ENCODE results near the gene BACE2.
"Not testable (repeated sequence)": the region's sequence is repeated elsewhere in the genome, so short reads cannot be mapped to it uniquely, and the experiment has no call there.

BACE2 gene

DNA sequence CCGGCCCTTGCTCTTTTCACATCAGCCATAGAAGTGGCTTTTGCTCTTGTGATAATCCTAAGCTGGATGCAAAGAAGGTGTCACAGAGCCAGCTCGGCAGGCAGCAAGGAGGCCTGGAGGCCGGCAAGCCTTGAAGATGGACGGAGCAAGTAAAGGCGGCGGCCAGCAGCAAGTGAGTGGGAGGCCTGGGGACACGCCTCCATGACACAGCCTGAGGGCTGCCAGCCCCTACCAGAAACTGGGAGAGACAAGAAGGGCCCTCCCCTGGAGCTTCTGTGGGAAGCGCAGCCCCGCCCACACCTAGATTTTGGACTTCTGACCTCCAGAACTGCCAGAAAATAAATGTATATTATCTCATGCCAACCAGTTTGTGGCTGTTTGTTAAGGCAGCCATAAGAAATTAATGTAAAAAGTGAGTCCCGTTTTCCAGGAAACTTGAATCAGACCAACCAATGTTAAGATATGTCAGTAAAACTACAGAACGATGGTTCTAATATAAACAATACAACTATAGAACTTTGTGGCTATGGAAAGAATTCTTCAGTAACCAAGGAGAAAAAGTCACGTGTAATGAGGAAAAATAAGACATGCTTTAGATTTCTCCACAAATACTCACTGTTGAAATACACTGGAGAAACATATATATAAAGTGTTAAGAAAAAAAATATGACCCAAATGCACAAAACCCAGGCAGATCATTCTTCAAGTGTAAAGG, 49.9 kb downstream of the BACE2 start:
- DNase-seq, result no peak

GRCh38 chr21:41219498-41220207, 51.7 kb downstream of the BACE2 start:
- no peak for DNase-seq

GRCh38 chr21:41220208-41220733, 52.3 kb downstream of the BACE2 start:
- no peak for DNase-seq

DNA sequence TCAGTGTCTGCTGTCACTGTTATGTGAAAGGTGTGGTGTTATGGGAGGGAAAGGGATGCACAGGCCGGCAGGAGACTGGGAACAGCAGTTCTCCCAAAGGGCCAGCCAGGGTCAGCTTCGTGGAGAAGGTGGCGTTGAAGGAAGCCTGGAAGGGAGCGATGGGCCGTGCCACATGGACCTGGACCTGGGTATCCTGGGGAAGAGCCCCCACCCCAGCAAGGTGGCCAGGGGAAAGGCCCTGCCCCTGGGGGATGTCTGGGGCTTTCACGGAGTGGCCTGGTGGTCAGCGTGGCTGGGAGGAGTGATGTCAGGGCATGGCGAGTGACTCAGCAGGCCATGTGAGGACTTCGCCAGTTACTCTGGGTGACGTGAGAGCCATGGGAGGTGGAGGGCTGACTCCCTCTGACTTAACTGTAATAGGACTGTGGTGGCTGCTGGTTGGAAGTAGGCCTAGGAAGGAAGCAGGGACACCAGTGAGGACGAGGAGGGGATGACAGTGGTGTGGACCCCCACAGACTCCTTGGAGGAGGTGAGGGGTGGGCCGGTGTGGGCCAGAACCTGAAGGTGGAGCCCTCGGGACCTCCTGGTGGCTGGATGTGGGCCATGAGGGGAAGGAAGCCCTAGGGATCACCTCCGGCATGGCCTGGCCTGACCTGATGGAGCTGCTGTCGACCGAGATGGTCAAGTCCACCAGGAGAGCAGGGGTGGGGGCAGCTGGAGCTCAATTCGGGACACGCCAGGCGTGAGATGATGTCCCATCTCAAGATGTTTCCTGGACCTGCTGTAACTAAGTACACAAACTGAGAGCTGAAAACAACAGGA, 54.5 kb downstream of the BACE2 start:
- no peak for DNase-seq

DNA sequence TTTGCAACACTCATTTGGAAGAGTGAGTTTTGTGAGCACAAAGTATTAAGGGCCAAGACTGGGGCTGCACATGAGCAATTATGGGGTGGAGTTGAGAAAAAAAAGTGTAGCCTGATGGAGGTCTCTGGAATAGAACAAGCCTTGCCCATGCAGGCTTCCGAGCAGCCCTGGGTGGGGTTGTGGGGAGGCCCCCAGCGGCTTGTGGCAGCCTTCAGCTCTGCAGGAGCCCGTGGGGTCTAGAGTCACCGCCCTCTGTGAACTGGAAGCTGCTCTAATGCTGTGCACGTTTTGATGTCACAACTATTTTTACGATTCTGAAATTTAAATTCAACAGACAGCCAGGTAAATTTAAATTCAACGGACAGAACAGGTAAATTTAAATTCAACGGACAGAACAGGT, 58.9 kb downstream of the BACE2 start:
- DNase-seq, result no peak

DNA sequence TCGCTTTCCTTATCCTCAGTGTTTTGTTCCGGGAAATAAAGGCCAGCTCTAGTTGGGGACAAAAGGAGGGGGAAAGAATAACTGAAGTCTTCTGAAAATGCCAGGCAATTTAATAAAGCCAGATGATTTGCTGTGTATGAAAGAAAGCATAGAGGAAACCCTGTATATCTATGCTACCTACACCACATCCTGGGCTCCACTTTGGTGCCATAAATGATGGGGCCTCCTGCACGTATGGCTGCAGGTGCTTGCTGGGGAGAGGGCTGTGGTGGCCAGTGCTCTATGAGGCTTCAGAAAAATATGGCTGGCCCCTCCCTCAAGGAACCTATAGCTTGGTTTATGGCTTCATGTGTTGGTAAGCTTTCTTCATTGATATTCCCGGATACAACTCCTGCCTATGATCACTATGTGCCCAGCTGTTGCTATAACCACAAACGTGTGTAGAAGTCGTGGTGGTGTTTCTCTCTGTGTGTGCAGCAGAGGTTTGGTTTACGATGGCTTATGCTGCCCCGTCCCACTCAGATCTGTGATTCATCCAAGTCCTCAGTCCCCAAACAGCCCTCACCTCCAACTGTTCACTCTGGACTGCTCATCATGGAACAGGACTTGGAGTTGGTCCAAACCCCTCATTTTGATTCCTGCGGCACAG, 59.5 kb downstream of the BACE2 start:
- DNase-seq, result no peak

GRCh38 chr21:41228006-41228370, 60.0 kb downstream of the BACE2 start:
- no peak for DNase-seq

GRCh38 chr21:41228492-41228891, 60.5 kb downstream of the BACE2 start:
- no peak for DNase-seq

DNA sequence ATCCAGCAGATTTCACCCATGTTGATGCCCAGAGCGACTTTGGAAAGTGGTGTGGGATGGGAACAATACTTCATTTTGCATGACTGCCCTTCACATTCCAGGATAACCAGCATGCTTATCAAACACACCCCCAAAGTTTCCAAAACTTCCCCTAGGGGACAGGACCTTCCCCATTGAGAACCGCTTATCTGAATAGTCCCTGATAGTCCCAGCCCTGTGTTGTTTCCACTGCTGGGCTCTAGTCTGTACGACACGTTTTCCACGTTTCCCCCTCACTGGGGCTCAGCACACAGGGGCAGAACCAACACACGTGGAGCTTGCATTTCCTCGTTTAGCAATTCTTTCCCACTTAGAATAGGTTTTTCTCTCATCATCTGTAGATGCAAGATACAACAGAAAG, 61.0 kb downstream of the BACE2 start:
- no peak for DNase-seq

GRCh38 chr21:41229509-41230248, 61.7 kb downstream of the BACE2 start:
- no peak for DNase-seq

GRCh38 chr21:41230497-41230896, 62.5 kb downstream of the BACE2 start:
- DNase-seq, result no peak

DNA sequence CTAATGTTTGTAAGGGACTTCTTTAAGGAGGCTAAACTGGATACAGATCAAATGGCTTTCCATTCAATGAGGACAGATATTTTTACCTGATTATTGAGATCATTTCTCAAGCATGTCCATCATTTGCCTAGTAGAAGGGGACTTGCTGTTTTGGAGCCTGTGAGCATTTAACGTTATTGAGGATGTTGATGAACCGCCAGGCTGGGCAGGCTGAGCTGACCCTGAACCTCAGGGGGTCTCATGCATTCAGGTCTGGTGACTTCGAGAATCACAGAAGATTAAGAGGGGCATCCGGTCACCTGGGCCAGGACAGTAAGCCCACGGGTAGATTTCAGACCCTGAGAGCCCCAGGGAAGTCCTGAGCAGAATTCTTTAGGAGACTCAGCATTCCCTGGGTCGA, 63.1 kb downstream of the BACE2 start:
- no peak for DNase-seq

- DNase-seq, result no peak
Measured at GRCh38 chr21:41232013-41232412, 64.1 kb downstream of the BACE2 start.

DNA sequence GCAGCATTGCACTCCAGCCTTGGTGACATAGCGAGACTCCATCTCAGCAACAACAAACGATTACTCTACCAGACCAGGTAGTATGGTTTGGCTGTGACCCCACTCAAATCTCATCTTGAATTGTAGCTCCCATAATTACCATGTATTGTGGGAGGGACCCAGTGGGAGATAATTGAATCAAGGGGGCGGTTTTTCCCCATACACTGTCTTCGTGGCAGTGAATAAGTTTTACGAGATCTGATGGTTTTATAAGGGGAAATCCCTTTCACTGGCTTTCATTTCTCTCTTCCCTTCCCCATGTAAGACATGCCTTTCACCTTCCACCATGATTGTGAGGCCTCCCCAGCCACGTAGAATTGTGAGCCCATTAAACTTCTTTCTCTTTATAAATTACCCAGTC, 66.0 kb downstream of the BACE2 start:
- no peak for DNase-seq

GRCh38 chr21:41234569-41234968, 66.6 kb downstream of the BACE2 start:
- DNase-seq, result peak; percentile 29

GRCh38 chr21:41235201-41235600, 67.2 kb downstream of the BACE2 start:
- DNase-seq, result peak; percentile 40

DNA sequence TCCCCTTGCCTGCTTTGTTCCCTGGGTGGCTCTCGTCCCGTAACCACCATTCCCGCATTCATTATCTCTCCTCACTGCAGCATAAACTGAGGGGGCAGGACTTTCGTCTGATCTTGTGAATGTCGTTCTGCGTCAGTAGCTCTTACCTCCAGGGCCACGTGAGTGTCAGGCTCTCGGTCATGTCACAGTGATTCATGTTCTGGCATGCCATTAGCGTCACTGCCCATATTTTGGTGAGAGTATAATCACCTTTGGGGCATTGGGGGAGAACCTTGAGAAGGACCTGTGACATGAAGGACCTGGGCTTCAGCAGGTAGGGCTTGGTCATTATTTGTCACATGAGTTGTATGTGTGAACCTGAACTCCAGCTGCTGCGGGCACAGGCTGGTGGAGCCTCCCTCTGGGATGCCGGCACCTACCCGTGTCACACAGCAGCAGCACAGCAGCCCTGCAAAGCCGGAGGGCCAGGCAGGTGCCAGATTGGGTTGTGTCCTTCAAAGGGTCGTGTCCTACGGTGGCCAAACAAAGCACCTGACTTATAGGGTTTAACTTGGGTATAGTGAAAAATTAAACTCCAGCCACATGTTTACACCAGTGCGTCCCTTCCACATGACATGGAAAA, 68.5 kb downstream of the BACE2 start:
- no peak for DNase-seq

DNA sequence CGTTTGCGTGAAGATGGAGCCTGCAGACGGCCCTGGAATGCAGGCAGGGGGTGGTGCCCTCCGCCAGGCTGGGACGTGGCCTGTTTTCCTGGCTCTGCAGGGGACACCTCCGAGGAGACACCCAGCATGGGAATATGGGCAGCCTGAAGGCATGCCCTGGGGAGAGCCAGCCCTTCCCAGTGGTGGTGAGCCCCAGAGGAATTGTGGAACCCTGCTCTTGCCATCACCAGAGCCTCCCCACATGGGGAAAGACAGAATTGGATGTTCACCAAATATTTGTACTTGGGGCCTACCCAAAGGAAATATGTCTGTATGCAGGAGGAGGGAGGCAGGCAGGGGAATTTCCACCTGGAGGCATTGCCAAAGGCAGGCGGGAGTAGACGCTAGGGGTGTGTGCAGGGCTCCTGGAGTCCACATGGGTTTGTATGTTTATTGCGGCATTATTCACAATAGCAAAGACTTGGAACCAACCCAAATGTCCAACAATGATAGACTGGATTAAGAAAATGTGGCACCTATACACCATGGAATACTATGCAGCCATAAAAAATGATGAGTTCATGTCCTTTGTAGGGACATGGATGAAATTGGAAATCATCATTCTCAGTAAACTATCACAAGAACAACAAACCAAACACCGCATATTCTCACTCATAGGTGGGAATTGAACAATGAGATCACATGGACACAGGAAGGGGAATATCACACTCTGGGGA, 70.3 kb downstream of the BACE2 start:
- not testable (repeated sequence) for DNase-seq

DNA sequence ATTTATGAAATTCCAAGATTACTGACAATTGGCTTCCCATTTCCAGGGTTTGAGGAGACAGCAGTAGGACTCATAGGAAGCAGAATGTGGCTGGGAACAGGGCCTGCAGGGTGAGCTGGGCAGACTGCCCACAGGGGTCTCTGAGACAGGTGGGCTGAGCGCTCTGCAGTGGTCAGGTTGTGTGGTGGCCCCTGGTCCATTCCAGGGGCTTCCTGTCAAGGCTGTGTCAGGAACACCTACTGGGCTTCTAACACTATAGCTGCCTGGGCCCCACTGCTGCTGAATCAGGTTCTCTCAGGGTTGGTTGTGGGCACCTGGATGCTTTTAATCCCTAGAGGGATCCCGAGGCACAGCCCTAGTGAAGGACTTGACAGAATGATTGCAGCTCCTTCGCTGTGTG, 72.1 kb downstream of the BACE2 start:
- no peak for DNase-seq

DNA sequence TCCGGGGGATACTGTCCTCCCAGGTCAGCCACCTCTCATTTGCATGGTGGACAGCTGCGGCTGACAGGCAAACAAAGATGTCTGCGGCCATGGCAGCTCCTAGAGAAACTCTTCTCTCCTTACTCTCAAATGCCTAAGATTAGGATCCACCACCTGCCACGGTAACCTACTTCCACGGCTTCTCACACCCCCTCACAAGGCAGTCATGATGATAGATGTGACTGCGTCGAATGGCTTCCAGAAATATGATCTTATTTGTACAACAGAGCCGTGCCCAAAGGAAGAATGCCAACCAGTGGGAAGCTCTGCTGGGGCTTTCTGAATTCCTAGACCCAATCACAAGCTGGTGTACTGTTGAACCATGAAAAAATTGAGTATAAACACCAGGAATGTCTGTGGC, 73.4 kb downstream of the BACE2 start:
- no peak for DNase-seq

DNA sequence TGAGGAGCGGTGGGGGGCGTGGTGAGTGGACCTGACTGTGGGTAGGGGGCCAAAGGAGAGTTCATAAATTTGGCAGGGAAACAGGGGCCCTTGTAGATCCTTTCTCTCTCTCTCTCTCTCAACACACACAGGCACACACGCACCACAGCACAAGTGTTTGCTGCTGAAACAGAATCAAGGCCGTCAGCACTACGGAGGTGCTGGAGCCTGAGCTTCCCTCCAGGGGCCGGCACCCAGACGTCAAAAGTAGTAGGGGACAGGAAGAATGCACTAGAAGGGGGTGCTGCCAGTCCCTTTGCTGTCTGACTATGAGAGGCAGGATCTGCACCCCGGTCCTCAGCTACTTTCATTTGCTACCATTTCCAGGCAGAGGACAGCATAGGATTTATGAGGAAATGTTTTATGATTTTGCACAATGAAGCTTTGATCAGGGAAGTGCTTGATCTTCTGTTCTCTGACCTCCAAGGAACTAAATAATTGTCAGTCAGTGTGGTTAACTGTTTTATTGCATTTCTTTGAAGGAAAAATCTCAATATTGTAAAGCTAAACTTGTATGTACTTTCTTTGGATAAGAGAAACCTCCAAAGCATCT, 74.4 kb downstream of the BACE2 start:
- DNase-seq, result no peak

Measured in COR-L47 (cell line).